GM18909 (cell line): ENCODE measurements around the gene SH3PXD2A.

Experiments used
- ATAC-seq: cut with Tn5 transposase; IDR thresholded peaks from one replicate; pipeline ENCODE4 v1.9.1; 2021; ENCODE audit warnings: mild to moderate bottlenecking; ENCODE audit not compliant: unreplicated experiment, poor library complexity

Gene SH3PXD2A

GRCh38 chr10:103580011-103580410 lies 275.4 kb downstream of the SH3PXD2A start:
- ATAC-seq, result no peak

DNA sequence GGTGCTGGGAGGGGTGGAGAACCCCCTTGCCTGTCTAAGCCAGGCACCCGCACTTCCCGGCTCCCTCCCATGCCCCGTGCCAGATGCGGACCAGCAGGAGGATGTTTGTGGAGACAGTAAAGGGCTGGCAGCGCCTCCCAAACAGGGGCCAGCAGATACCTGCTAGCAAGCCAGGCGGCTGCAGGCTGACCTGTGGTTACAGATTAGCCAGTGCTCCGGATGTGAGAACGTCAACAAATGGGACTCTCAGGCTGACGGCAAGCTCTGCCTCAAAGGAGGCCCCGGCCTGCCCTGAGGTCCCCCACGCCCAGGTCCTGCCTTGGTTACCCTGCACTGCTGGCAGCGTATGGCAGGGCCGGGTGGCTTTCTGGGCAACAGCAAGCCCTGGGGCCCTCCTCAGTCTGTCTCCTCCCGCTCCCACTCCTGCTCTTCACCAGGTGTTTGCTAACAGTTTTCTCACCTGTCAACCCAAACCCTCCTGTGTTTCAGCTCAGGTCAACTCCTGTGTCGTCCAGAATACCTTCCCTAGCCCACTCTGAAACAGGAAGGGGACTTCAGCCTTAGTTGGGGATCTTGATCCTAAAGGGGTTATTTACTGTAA lies 276.5 kb downstream of the SH3PXD2A start:
- ATAC-seq, result no peak

GRCh38 chr10:103576862-103577261 lies 278.5 kb downstream of the SH3PXD2A start:
- no peak for ATAC-seq

DNA sequence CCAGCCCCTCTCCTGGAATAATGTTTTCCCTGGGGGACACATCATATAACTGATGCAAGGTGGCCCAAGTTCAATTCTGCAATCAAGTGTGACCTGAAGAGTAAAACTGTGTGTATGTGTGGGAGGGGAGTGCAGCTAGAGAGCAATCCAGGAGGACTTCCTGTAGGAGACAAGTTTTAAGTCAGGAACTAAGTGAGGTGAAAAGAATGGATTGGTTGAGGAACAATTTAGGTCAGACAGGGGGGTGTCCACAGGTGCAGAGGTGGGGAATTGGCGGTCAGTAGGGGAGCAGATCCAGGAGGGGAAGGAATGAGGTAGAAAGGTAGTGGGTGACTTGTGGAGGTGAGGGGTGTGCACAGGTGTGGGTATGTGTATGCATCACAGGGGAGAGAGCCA lies 279.3 kb downstream of the SH3PXD2A start:
- ATAC-seq, result no peak

DNA sequence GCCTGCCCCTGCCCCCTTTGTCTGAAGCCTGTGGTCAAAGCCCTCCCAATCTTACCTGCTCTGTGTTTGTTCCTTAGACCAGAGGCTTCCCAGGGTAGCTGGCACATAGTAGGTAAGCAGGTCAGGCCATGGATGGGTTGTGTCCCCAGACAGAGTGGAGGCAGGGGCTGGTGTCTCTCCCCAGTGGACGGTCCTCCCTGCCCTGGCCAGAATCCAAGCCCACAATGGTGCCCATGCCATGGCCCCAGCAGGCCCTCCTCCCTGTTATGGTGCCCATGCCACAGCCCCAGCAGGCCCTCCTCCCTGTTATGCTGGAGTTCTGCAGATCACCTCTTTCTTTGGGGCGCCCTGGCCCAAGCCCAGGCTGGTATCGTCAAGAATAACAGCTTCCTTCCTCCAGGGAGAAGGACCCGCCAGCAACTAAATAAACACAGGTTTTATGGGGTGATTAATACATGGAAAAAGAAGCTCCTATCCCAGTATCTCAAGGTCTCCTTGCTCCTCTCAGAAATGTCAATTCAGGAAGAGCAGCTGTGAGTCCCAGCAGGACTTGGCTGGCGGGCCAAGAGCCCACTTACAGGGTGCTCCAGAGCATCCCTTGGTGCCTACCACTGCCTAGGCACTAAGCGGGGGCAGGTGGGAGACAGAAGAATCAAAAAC lies 279.8 kb downstream of the SH3PXD2A start:
- no peak for ATAC-seq

DNA sequence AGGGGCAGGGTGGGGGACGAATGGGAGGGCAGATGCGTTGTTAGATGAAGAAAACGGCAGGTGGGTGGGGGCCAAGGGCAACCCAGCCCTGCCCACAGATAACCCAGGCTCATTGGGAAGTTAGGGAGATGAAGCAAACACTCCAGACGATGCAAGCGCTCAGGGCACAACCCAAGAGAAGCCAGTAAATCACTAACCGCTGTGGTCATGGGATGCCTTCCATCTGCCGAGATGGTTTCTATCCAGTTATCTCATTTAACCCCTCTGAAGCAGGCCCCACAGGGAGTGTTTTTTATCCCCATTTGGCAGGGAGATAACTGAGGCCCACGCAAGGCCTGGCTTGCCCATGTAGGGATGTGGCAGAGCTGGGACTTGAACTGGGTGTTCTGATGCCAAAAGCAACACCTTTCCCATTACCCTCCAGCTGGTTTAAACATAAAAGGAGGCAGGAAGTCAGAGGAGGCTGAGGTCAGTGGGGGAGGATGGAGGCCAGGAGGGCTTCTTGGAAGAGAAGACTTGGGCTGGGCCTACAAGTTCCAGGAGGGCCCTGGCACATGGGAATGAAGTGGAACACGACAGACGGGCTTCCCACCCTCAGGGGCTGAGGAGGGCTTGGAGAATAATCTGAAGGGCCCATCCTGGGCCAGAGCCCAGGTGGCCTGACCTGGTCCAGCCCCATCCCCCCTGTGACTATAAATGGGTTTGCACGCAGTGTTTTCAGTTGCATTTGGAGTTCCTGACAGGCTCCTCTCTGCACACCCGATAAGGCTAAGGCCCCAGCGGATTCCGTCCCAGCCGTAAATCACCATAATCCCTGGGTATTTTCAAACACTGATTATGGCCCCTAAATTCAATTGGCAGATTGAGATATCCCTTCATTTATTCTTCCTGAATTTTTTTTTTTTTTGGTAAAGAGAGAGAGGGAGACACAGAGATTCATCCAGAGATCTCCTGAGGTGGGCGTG lies 281.0 kb downstream of the SH3PXD2A start:
- ATAC-seq, result no peak

DNA sequence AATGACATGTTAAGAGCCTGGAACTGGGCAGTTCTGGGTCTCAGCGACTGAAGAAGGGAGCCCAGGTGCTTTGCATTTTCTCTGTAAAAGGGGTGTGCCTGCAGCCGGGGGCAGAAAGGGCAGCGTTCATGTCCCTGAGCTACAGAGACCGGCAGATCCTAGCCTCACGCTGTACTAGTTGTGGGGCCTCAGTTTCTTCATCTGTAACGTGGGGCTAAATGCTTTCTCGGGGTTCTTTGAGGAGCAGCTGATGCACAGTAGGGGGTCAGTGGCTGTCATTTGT lies 282.2 kb downstream of the SH3PXD2A start:
- ATAC-seq, result no peak

GRCh38 chr10:103572347-103573204 lies 282.8 kb downstream of the SH3PXD2A start:
- no peak for ATAC-seq

- no peak for ATAC-seq
These were observed 283.8 kb downstream of the SH3PXD2A start for GRCh38 chr10:103571656-103571975.

GRCh38 chr10:103570844-103571655 lies 284.3 kb downstream of the SH3PXD2A start:
- no peak for ATAC-seq

DNA sequence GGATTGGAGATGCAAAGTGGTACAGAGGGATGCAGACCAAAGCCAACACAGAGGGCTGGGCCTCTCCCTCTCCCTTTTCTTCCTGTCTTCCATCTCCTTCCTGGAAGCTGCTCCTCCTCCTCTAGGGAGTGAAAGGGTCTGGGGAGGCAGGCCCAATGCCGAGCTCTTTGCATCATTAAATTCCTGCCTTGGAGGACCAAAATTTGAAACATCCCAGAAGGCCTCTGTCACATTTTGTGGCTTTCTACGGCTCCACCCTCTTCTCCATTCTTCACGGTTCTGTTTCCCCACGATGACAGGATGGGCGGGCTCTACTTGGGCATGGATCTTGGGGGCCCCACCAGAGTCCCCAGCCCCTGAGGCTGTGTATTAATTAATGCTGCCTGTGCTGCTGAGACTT lies 285.5 kb downstream of the SH3PXD2A start:
- no peak for ATAC-seq

- ATAC-seq, result no peak
These were observed 286.9 kb downstream of the SH3PXD2A start for GRCh38 chr10:103568505-103568904.

DNA sequence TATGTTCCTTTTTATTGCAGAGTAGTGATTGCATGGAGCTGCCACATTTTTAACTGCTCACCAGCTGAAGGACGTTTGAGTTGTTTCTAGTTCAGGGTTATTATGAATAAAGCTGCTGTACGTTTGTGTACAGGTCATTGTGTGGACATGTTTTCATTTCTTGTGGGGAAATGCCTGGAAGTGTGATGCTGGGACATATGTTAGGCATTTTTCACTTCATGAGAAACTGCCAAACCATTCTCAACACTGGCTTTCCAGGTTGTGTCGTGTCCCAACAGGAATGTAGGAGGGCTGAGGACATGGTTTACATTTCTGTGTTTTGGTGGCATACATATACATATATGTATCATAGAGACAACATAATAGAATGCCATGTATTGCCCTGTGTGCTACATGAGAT lies 288.8 kb downstream of the SH3PXD2A start:
- ATAC-seq, result no peak

DNA sequence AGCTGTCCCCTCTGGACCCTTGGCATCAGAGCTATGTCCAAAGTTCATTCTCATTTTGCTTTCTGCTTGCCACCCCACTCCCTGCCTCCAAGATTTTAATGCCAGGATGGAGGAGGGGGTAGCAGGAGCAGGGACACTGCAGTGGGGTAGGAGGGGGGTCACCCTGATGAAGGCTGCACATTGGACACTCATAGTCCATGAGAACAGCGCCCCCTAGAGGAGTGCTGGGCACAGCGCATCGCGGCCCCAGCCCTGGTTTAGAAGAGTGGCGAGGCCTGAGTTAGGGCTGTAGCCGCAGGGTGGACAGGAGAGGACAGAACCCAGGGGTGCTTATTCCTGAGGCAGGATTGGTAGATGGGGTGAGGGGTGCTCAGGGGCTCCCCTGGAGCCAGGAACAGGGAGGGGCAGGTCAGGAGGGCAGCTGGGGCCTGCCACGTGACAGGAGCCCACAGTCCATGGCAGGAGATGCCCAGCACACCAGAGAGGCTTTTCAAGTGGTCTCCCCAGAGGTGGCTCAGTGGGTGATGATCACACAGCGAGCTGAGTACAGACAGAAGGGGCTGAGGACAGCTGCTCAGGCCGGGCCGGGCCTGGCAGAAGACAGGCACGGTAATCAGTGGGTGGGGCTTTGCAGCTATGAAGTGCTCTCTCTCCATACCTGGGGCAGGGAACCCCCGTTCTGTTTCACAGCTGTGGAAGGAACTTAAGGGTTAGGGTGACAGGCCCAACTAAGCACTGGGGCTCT lies 290.4 kb downstream of the SH3PXD2A start:
- ATAC-seq, result no peak

DNA sequence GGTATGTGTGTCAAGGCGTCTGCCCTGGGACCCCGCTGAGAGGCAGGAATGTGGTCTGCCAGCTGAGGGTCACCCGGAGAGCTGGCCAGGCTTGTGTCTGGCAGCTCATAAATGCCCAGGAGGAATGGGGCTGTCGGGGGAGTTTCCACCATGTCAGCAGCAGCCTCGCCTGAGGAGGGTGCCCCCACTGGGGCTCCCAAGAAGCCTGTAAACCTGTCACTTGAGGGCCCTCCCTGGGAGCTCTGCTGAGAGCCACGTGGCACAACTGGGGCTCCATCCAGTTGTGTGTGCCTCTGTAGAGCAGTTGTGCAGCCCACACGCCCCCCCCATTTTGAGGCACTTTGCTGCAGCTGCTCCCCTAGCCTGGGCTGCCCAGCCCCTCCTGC lies 291.3 kb downstream of the SH3PXD2A start:
- no peak for ATAC-seq

- ATAC-seq, result no peak
These were observed 291.9 kb downstream of the SH3PXD2A start for GRCh38 chr10:103563231-103564115.

GRCh38 chr10:103562383-103562782 lies 293.0 kb downstream of the SH3PXD2A start:
- ATAC-seq, result no peak

- ATAC-seq, result no peak
These were observed 294.5 kb downstream of the SH3PXD2A start for GRCh38 chr10:103560886-103561285.
